MCF 10A (cell line): ENCODE data around the gene FANCC. TPM values are rescaled to one million over a fixed set of nuclear protein-coding genes. Genes with fewer than 3 reads are reported as not detected.

Source experiments
- BruUV-seq: library from RNA; stranded (reverse); fragments of 400-500 nt; replicated peaks from 2 replicates; lab custom pipeline; 2021; lab: Mats Ljungman, UMichigan
- CTCF ChIA-PET: fragments of 300-600 bp; sonication (Branson Sonifier 250); formaldehyde crosslinking; extraction: SDS; loops from one replicate; lab custom pipeline; 2021; ENCODE audit warnings: antibody characterized with exemption, inconsistent platforms; lab: Yijun Ruan, JAX
- POLR2A ChIA-PET: fragments of 300-600, 350-650 bp; sonication (Branson Sonifier 250); formaldehyde crosslinking; extraction: SDS; loops from one replicate; lab custom pipeline; 2020; ENCODE audit warnings: antibody characterized with exemption, inconsistent platforms; lab: Yijun Ruan, JAX
- DNase-seq: peaks from one replicate; pipeline ENCODE4 v3.0.0-alpha.2; 2018; ENCODE audit not compliant: unreplicated experiment
- H3K27ac Mint-ChIP-seq: one replicate; pipeline ENCODE4 v1.8.0; 2022; ENCODE audit warnings: mild to moderate bottlenecking, low read depth, mixed read lengths; ENCODE audit not compliant: unreplicated experiment
- H3K27me3 Mint-ChIP-seq: one replicate; pipeline ENCODE4 v1.8.0; 2022; ENCODE audit warnings: mixed read lengths; ENCODE audit not compliant: insufficient read depth, unreplicated experiment
- H3K36me3 Mint-ChIP-seq: one replicate; pipeline ENCODE4 v1.8.0; 2022; ENCODE audit warnings: mild to moderate bottlenecking, moderate library complexity, mixed read lengths; ENCODE audit not compliant: insufficient read depth, unreplicated experiment
- H3K4me1 Mint-ChIP-seq: one replicate; pipeline ENCODE4 v1.8.0; 2022; ENCODE audit warnings: mixed read lengths; ENCODE audit not compliant: insufficient read depth, unreplicated experiment
- H3K4me3 Mint-ChIP-seq: one replicate; pipeline ENCODE4 v1.8.0; 2022; ENCODE audit warnings: mild to moderate bottlenecking, moderate library complexity, mixed read lengths; ENCODE audit not compliant: unreplicated experiment
- H3K9me3 Mint-ChIP-seq: one replicate; pipeline ENCODE4 v1.8.0; 2022; ENCODE audit warnings: mixed read lengths; ENCODE audit not compliant: unreplicated experiment
- intact Hi-C: fragments of 100-400 bp; cut with micrococcal nuclease; formaldehyde crosslinking; loops from 2 replicates; pipeline ENCODE4 v1.14.1; 2022
- total RNA-seq: library from RNA; stranded (reverse); gene quantifications from 2 replicates; pipeline ENCODE4 v1.2.3, GENCODE V29; 2022
- TF ChIP-seq, protein P1 (sequence below): fragments of 200-600 bp; IDR thresholded peaks from one replicate; pipeline ENCODE4 v1.8.0; 2022; ENCODE audit warnings: antibody characterized with exemption, mild to moderate bottlenecking; ENCODE audit not compliant: unreplicated experiment

The FANCC gene
- total RNA-seq, 1 experiment from 2014 or later, result 12.1 TPM

DNA sequence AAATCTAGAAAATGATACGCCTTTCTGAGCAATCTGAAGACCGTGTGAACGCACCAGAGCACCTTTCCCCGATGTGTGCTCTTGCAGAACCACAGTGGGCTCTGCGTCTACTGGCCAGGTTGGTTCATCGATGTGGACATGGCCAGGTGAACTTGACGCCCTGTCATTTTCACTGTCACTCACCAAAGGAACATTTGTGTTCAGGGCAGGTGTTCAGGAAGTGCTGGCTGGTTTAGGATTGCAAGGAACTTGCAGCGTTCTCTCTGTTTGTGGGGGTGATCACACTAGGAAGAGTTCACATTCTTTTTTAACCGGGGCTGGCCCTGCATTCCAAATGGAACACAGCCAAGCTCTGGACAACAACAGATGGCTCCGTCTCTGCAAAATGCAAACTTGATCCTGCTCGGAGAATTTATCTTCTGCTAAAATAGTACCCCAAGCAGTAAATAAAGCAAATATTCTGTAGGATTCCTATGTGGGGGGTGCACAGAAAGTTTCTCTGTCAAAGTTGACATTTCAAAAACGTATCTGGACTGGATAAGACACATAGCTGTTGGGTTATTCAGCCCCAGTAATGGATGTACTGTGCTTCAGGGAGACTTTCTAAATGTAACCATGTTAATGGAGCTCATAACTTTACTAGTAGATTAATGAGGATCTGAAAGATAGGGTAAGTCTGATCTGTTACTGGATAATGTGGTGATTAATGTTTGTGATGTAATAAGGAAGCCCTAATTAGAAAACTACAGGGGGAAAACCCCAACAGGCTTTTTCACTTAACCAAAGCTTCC is 45.7 kb upstream of the FANCC start:
- no peak for DNase-seq
- TF ChIP-seq, protein P1, sequence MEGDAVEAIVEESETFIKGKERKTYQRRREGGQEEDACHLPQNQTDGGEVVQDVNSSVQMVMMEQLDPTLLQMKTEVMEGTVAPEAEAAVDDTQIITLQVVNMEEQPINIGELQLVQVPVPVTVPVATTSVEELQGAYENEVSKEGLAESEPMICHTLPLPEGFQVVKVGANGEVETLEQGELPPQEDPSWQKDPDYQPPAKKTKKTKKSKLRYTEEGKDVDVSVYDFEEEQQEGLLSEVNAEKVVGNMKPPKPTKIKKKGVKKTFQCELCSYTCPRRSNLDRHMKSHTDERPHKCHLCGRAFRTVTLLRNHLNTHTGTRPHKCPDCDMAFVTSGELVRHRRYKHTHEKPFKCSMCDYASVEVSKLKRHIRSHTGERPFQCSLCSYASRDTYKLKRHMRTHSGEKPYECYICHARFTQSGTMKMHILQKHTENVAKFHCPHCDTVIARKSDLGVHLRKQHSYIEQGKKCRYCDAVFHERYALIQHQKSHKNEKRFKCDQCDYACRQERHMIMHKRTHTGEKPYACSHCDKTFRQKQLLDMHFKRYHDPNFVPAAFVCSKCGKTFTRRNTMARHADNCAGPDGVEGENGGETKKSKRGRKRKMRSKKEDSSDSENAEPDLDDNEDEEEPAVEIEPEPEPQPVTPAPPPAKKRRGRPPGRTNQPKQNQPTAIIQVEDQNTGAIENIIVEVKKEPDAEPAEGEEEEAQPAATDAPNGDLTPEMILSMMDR, result no peak
- no peaks in the 10 kb centered on the region for H3K4me1 Mint-ChIP-seq
- H3K27me3 Mint-ChIP-seq, result peaks cover 38% of the 10 kb centered on the region
- H3K4me3 Mint-ChIP-seq, result no peak overlapping the region
- no peaks in the 10 kb centered on the region for H3K36me3 Mint-ChIP-seq
- CTCF ChIA-PET, result interaction anchor here (0.5 kb wide), 1 partner anchor 746 kb away, joined by 3 read pairs; no protein-coding TSS in a partner anchor
- BruUV-seq, result no TSS peak
- no peaks in the 10 kb centered on the region for H3K9me3 Mint-ChIP-seq
- POLR2A ChIA-PET, result interaction anchor here (0.8 kb wide), 1 partner anchor 9 kb away, joined by 3 read pairs; no protein-coding TSS in a partner anchor
- intact Hi-C loops, result no loop called here
- H3K27ac Mint-ChIP-seq, result no peak overlapping the region

DNA sequence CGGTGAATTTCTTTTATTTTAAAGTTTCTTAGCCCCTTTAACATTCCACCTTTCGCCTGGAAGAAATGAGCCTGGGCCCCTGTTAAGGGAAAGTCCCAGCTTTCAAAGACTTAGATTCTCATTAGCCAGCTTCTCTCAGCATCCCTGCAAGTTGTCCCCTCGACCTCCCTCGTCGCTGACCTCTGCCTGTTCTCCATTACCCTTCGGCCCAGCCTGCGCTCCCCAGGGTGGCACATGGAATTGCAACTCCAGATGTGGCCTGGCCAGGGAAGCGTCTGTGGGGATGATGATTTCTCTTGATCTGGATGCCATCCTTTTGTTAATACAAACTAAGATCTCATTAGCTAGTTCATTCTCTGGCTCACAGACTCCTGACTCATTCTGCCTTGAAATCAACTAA is 43.4 kb upstream of the FANCC start:
- Mint-ChIP-seq H3K36me3 (no peaks in the 10 kb centered on the region), H3K27ac (no peak overlapping the region), H3K27me3 (peaks cover 28% of the 10 kb centered on the region), H3K4me1 (no peaks in the 10 kb centered on the region), H3K9me3 (no peaks in the 10 kb centered on the region), H3K4me3 (no peak overlapping the region)
- no peak for DNase-seq
- intact Hi-C loops, result no loop called here
- ChIA-PET POLR2A (no interaction called here), CTCF (no interaction called here)
- no TSS peak for BruUV-seq
- TF ChIP-seq, protein P1, result no peak

DNA sequence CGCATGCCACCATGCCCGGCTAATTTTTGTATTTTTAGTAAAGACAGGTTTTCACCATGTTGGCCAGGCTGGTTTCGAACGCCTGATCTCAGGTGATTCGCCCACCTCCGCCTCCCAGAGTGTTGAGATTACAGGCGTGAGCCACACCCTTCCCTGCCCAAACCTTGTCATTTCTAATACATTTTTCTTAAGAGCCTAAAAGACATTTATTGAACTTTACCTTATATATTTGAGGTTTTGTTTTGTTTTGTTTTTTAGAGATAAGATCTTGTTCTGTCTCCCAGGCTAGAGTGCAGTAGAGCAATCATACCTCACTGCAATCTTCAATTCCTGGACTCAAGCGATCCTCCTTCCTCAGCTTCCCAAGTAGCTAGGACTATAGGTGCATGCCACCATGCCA is 39.8 kb upstream of the FANCC start:
- no TSS peak for BruUV-seq
- intact Hi-C loops, result no loop called here
- H3K4me3 Mint-ChIP-seq, result no peak overlapping the region
- H3K27ac Mint-ChIP-seq, result no peak overlapping the region
- no peaks in the 10 kb centered on the region for H3K36me3 Mint-ChIP-seq
- no peaks in the 10 kb centered on the region for H3K27me3 Mint-ChIP-seq
- no peaks in the 10 kb centered on the region for H3K4me1 Mint-ChIP-seq
- no peaks in the 10 kb centered on the region for H3K9me3 Mint-ChIP-seq
- ChIA-PET CTCF (no interaction called here), POLR2A (no interaction called here)
- DNase-seq, result no peak
- TF ChIP-seq, protein P1, result no peak

DNA sequence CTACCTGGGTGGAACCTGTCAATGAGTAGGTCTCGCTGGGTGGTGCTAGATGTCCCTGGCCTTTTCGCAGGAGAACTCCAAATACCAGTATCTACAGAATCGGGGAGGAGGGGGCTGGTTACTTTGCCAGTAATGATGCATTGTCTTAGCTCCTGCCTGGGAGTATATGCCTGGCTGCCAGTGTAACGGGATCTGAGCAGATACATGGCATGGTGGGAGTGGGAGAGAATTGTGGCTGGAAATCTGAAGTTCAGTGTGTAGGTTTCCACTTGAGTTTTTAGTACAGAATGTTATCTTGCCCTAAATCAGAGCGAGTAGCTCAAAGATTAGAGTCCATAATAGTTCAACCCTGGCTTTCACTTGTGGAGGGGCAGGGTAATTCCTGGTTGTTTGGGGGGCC is 38.0 kb upstream of the FANCC start:
- Mint-ChIP-seq H3K36me3 (peaks cover 4% of the 10 kb centered on the region), H3K27me3 (no peaks in the 10 kb centered on the region), H3K4me1 (no peaks in the 10 kb centered on the region), H3K27ac (no peak overlapping the region), H3K4me3 (no peak overlapping the region), H3K9me3 (no peaks in the 10 kb centered on the region)
- intact Hi-C loops, result no loop called here
- no TSS peak for BruUV-seq
- TF ChIP-seq, protein P1, result no peak
- POLR2A ChIA-PET, result interaction anchor here (0.6 kb wide), 1 partner anchor 785 kb away, joined by 3 read pairs; no protein-coding TSS in a partner anchor
- DNase-seq, result no peak
- CTCF ChIA-PET, result interaction anchor here (1.0 kb wide), 1 partner anchor 14 kb away, joined by 4 read pairs; no protein-coding TSS in a partner anchor
